ENCODE results near the gene HECTD2.
"Not testable (repeated sequence)": the region's sequence is repeated elsewhere in the genome, so short reads cannot be mapped to it uniquely, and the experiment has no call there.

HECTD2 gene

GRCh38 chr10:91452063-91452462 lies 41.9 kb downstream of the HECTD2 start:
- H3K4me3 ChIP-seq (ENCODE audit: low read depth, low read length): no peak overlapping the region
- DNase-seq (ENCODE audit: low read depth): no peak
- TF ChIP-seq POLR2A (IDR thresholded peaks at IDR 0.05; ENCODE audit: extremely low read depth, insufficient read length) (no peak), CTCF (IDR thresholded peaks at IDR 0.05; ENCODE audit: low read depth, low read length) (no peak), MYC (IDR thresholded peaks at IDR 0.05; ENCODE audit: low read depth, low read length) (no peak)

- DNase-seq (ENCODE audit: low read depth): no peak
- TF ChIP-seq, protein P1, sequence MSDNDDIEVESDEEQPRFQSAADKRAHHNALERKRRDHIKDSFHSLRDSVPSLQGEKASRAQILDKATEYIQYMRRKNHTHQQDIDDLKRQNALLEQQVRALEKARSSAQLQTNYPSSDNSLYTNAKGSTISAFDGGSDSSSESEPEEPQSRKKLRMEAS (IDR thresholded peaks at IDR 0.05; ENCODE audit: low read depth, low read length): no peak
- no peak for TF ChIP-seq MYC (IDR thresholded peaks at IDR 0.05; ENCODE audit: low read depth, low read length)
- no peak for TF ChIP-seq POLR2A (IDR thresholded peaks at IDR 0.05; ENCODE audit: extremely low read depth, insufficient read length)
- no peak for TF ChIP-seq CTCF (IDR thresholded peaks at IDR 0.05; ENCODE audit: low read depth, low read length)
Measured at GRCh38 chr10:91453535-91453934, 43.4 kb downstream of the HECTD2 start.

DNA sequence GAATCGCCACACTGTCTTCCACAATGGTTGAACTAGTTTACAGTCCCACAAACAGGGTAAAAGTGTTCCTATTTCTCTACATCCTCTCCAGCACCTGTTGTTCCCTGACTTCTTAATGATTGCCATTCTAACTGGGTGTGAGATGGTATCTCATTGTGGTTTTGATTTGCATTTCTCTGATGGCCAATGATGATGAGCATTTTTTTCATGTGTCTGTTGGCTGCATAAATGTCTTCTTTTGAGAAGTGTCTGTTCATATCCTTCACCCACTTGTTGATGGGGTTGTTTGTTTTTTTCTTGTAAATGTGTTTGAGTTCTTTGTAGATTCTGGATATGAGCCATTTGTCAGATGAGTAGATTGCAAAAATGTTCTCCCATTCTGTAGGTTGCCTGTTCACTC lies 45.0 kb downstream of the HECTD2 start:
- H3K4me3 ChIP-seq (ENCODE audit: low read depth, low read length); DNase-seq (ENCODE audit: low read depth): not testable (repeated sequence)

More at GRCh38 chr10:91453535-91453934, 43.4 kb downstream of the HECTD2 start:
- no peak overlapping the region for H3K4me3 ChIP-seq (ENCODE audit: low read depth, low read length)

DNA sequence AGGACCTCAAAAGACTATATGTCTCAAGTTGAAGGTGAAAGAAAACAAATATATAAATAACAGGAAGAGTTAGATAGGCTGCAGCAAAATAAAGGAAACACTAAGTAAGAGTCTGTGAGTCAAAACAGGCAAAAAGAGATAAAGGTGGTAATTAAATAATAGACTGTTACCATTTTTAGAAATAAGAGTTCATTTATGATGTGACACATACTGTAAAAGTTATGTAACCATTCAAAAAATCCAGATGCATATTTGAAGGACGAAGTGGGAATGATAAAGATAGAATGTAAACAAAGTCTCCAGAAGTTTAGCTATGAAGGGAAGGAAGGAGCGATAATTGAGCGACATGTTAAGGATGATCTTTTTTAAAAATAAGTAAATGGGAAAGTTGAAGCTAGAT lies 50.5 kb downstream of the HECTD2 start:
- no peak overlapping the region for H3K4me3 ChIP-seq (ENCODE audit: low read depth, low read length)
- TF ChIP-seq MYC (IDR thresholded peaks at IDR 0.05; ENCODE audit: low read depth, low read length): no peak
- TF ChIP-seq, protein P1 (IDR thresholded peaks at IDR 0.05; ENCODE audit: low read depth, low read length): no peak
- no peak for TF ChIP-seq CTCF (IDR thresholded peaks at IDR 0.05; ENCODE audit: low read depth, low read length)
- TF ChIP-seq POLR2A (IDR thresholded peaks at IDR 0.05; ENCODE audit: extremely low read depth, insufficient read length): no peak
- DNase-seq (ENCODE audit: low read depth): no peak

- no peak overlapping the region for H3K4me3 ChIP-seq (ENCODE audit: low read depth, low read length)
- DNase-seq (ENCODE audit: low read depth): no peak
- TF ChIP-seq, protein P1 (IDR thresholded peaks at IDR 0.05; ENCODE audit: low read depth, low read length): no peak
- TF ChIP-seq MYC (IDR thresholded peaks at IDR 0.05; ENCODE audit: low read depth, low read length) (no peak), POLR2A (IDR thresholded peaks at IDR 0.05; ENCODE audit: extremely low read depth, insufficient read length) (no peak), CTCF (IDR thresholded peaks at IDR 0.05; ENCODE audit: low read depth, low read length) (no peak)
Measured at GRCh38 chr10:91462423-91462822, 52.3 kb downstream of the HECTD2 start.

GRCh38 chr10:91464500-91464899 lies 54.4 kb downstream of the HECTD2 start:
- TF ChIP-seq POLR2A (IDR thresholded peaks at IDR 0.05; ENCODE audit: extremely low read depth, insufficient read length) (no peak), MYC (IDR thresholded peaks at IDR 0.05; ENCODE audit: low read depth, low read length) (no peak), CTCF (IDR thresholded peaks at IDR 0.05; ENCODE audit: low read depth, low read length) (no peak)
- TF ChIP-seq, protein P1 (IDR thresholded peaks at IDR 0.05; ENCODE audit: low read depth, low read length): no peak
- no peak for DNase-seq (ENCODE audit: low read depth)
- no peak overlapping the region for H3K4me3 ChIP-seq (ENCODE audit: low read depth, low read length)
